Stimulated activated CD8-positive, alpha-beta memory T cell treated with anti-CD3 and anti-CD28 coated beads, Interleukin-2, amount 100 ng/mL, for 48 hours (primary cell): ENCODE measurements around the gene LARP7.
"Not testable (repeated sequence)": the region's sequence is repeated elsewhere in the genome, so short reads cannot be mapped to it uniquely, and the experiment has no call there.

Experiments used
- DNase-seq, 2 donors: peaks; one replicate each; pipeline ENCODE4 v3.0.0-alpha.2; 2020; ENCODE audit warnings: low read depth in 2 of 2

The LARP7 gene

GRCh38 chr4:112636688-112637551 lies at the start of gene LARP7, which contains the start of gene ZGRF1:
Gene LARP7, plus strand, starts transcription at chr4:112637143. Its CDS starts 7,527 bp downstream, at chr4:112644670.
Gene ZGRF1, minus strand, starts transcription at chr4:112636909. Its CDS starts 3,733 bp downstream, at chr4:112633176.
- peak; percentile 90 to 95 for DNase-seq

GRCh38 chr4:112589206-112589605 lies 47.7 kb upstream of the LARP7 start:
- no peak for DNase-seq

- DNase-seq = no peak
Measured at GRCh38 chr4:112591593-112591992, 45.4 kb upstream of the LARP7 start.

GRCh38 chr4:112592717-112593116 lies 44.2 kb upstream of the LARP7 start:
- no peak for DNase-seq

GRCh38 chr4:112593438-112594133 lies 43.4 kb upstream of the LARP7 start:
- no peak for DNase-seq

GRCh38 chr4:112594993-112595392 lies 42.0 kb upstream of the LARP7 start:
- no peak for DNase-seq

GRCh38 chr4:112604589-112604988 lies 32.4 kb upstream of the LARP7 start:
- no peak for DNase-seq

- DNase-seq = not testable (repeated sequence)
Measured at GRCh38 chr4:112612814-112613213, 24.1 kb upstream of the LARP7 start.

GRCh38 chr4:112616984-112617383 lies 20.0 kb upstream of the LARP7 start:
- no peak for DNase-seq

GRCh38 chr4:112626228-112626627 lies 10.7 kb upstream of the LARP7 start:
- no peak for DNase-seq

- DNase-seq = no peak
Measured at GRCh38 chr4:112633477-112634235, 3.3 kb upstream of the LARP7 start.

- DNase-seq = no peak
Measured at GRCh38 chr4:112637552-112637866, 566 bp downstream of the LARP7 start.

- no peak for DNase-seq
Measured at GRCh38 chr4:112642526-112642925, 5.6 kb downstream of the LARP7 start.

GRCh38 chr4:112644595-112645535 lies 7.9 kb downstream of the LARP7 start:
- not testable (repeated sequence) for DNase-seq

- DNase-seq = no peak
Measured at GRCh38 chr4:112645541-112646329, 8.8 kb downstream of the LARP7 start.

GRCh38 chr4:112646632-112647537 lies 9.9 kb downstream of the LARP7 start:
- DNase-seq = no peak

GRCh38 chr4:112647785-112648184 lies 10.8 kb downstream of the LARP7 start:
- DNase-seq = no peak

- no peak for DNase-seq
Measured at GRCh38 chr4:112648263-112649054, 11.5 kb downstream of the LARP7 start.

GRCh38 chr4:112649055-112649408 lies 12.1 kb downstream of the LARP7 start:
- no peak for DNase-seq
